Measurements from ENCODE around the gene MAPKAPK2. TPM values are rescaled to one million over a fixed set of nuclear protein-coding genes. Genes with fewer than 3 reads are reported as not detected.
"Not testable (repeated sequence)": the region's sequence is repeated elsewhere in the genome, so short reads cannot be mapped to it uniquely, and the experiment has no call there.

MAPKAPK2 gene
- total RNA-seq, 1 donor from 2014 or later, result 168 TPM

DNA sequence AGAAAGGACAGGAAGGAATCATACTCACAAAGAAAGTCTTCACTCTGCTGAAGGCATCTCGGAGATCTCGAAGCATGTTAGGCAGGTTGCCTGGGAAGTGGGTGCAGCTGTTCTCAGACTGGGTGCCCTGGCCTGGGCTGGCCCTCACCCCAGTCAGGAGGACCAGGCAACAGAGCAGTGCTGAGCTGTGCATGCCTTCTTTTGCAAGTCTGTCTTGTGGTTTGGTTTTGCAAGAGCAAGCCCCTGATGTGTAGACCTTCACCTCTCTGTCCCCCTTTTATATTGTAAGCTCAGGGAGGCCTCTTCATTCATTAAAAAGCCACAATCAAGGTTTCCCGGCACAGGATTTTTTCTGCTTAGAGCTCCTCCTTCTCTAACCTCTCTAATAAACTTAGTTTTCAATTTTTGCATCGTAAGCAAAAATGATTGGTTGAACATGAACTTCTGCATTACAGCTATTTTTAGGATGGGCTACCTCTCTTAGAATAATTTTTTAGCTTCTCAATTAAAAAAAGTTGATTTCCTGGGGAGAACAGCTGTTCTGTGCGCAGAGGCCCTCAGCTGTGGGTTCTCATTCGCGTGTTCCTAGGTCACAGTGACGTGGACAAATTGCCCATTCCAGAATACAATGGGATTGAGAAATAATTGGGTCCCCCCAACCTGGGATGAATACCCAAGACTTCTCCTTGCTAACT, 87.7 kb downstream of the MAPKAPK2 start, which contains the start of gene IL10:
IL10 (minus strand) TSS at position 252 of the 695 bp plus-strand sequence; CDS start at position 193, 59 bp downstream.
- DNase-seq (ENCODE audit: low spot score), result no peak

DNA sequence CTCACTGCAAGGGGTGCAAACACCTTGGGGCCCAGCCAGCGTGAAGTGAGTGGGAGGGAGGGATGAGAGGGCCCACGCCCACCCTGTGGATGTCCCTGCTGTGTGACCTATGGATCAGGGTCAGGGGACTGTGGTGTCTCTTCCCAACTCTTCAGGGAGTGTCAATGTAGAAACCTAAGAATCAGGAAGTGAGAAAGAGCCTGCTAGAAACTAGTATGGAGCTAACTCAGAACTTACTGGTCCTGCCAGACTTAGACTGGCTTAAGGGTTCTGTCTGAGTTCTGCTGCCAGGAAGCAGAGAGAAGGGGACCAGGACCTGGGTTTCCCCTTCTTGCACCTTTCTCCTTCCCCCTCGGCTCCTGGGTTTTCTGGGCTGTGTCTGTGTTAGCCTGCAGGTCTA, 89.4 kb downstream of the MAPKAPK2 start:
- no peak for DNase-seq (ENCODE audit: low spot score)

DNA sequence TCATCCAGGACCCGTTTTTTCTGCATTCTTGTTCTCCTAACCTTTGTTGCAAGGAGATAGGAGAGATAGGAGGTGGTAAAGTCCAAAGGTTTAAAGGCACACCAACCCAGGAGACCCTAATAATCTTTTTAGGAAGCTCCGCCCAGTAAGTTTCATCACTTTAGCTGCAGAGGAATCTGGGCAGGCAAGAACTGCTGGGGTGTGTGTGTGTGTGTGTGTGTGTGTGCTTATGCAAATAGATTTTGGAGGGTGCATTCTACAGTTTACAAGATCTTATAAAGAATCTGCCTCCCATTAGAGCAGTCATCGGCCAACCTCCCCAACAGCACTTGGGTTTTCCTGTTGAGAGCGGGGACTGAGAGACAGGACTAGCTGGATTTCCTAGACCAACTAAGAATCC, 91.5 kb downstream of the MAPKAPK2 start:
- DNase-seq (ENCODE audit: low spot score), result no peak

DNA sequence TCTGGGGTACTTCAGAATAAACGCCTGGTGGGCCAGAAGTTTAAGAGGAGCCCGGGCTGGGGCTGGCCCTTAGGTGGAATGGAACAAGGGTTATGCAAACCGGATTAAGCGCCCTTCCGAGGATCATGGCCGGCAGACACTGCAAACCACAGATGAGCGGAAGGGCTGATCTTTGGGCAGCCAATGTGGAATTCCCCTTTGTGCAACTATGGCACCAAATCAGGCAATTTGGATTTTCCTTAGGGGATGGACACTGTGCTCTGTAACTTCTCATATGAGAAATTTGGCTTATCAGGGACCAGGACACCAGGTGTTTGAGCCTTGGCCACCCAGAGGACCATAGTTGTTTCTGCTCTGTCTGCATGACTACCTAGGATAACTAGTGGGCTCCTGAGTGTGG, 93.3 kb downstream of the MAPKAPK2 start:
- DNase-seq (ENCODE audit: low spot score), result no peak

DNA sequence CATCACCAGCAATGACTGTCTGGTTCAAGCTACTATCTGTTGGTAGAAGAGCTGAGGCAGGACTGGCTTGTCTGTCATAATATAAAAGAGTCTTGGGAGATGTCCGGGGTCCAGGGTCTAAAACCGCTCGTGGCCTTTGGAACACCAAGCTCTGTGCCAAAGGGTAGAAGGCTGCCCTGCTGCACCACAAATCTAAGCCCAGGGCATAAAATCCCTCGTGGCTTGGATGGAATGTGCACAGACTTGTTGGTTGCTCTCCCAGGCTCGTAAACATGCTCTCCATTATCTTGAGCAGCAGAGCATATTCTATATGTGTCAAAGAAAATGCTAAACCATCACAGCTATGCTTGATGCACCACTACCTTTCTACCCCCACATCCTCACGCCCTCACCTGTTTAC, 94.2 kb downstream of the MAPKAPK2 start:
- DNase-seq (ENCODE audit: low spot score), result not testable (repeated sequence)

DNA sequence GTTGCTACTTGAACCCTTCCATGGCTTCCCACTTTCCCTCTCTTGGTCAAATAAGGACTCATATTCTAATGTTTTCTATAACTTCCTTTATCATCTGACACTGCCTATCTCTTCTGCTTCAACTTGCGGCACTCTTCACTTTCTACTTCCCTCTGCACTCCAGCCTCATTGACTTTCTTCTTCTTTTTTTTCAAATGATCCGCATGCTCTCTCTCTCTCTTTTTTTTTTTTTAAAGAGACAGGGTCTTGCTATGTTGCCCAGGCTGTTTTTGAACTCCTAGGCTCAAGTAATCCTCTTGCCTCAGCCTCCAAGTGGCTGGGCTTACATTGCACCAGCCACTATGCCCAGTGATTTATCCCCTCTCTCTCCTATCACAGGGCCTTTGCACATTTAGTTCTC, 94.9 kb downstream of the MAPKAPK2 start:
- DNase-seq (ENCODE audit: low spot score), result no peak

DNA sequence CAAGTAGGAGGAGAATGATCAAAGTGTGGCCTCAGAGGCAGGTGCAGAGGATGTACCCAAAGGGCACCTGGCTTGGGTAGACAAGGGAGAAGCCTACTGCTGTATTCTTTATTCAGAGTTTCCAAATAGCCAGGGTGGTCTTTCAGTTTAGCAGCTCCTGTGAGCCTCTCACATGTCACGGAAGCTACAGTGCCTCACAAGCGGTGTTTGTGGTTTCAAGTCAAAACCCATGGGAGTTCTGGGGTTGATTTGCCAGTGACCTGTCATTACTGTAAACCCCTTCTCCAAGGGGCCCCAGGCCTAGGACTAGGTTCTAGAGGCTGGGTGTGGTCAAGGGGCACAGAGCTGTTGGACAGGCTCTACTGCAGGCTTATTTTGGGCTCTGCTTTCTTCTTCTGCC, 97.7 kb downstream of the MAPKAPK2 start:
- no peak for DNase-seq (ENCODE audit: low spot score)

DNA sequence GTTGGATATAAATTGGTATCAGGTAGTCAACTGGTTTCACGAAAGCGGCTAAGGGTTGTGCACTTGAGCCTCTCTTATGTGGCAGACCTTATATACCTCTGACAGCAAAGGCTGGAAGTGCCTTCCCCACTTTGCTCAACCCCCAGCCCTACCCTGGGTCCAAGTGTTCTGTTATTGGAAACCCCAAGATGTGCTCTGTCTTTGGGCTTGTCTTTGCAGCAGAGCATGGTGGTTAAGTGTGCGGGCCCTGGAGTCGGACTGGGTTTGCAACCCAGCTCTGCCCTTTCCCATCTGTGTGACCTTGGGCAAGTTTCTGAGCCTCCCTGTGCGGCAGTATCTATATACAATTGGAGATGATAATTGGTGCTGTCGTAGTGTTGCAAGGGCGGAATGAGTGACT, 98.8 kb downstream of the MAPKAPK2 start:
- DNase-seq (ENCODE audit: low spot score), result no peak

Other genes starting within 250 kb of the MAPKAPK2 start
- gene IKBKE, start 214.4 kb upstream of the MAPKAPK2 start, total RNA-seq, result 11.7 TPM
- gene RASSF5, start 177.4 kb upstream of the MAPKAPK2 start, total RNA-seq, result 49.5 TPM
- gene EIF2D, start 72.4 kb upstream of the MAPKAPK2 start, total RNA-seq, result 41.2 TPM
- 17.6 TPM for gene DYRK3, start 49.4 kb upstream of the MAPKAPK2 start, total RNA-seq
- not detected for gene IL19, start 85.9 kb downstream of the MAPKAPK2 start, total RNA-seq
- gene IL10, start 87.6 kb downstream of the MAPKAPK2 start, total RNA-seq, result 1.4 TPM
- not detected for gene IL20, start 180.7 kb downstream of the MAPKAPK2 start, total RNA-seq
- gene IL24, start 212.5 kb downstream of the MAPKAPK2 start, total RNA-seq, result not detected
- gene FCMR, start 237.0 kb downstream of the MAPKAPK2 start, total RNA-seq, result 8.0 TPM